ENCODE results near the gene CNRIP1.
"Not testable (repeated sequence)": the region's sequence is repeated elsewhere in the genome, so short reads cannot be mapped to it uniquely, and the experiment has no call there.

CNRIP1 gene

GRCh38 chr2:68319398-68320117 lies at the start of gene CNRIP1:
TSS of gene CNRIP1 (minus strand) at chr2:68319949. CDS start at chr2:68319400, 549 bp downstream.
- no peak for DNase-seq (ENCODE audit: low read depth in 2 of 2)

DNA sequence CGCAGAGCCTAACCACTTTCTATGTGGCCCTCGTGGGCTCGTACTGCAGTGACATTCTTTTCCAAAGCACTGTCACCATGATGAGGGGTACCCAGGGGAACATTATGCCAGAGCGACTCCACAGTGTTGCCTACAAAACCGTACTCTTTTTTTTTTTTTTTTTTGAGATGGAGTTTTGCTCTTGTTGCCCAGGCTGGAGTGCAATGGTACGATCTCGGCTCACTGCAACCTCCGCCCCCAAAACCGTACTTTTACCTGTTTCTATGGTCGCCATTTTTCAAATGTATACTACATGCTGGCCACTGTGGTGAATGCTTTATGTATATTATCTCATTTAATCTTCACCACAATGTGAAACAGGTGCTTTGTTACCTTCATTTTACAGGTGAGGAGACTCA lies 49.6 kb upstream of the CNRIP1 start:
- no peak for DNase-seq (ENCODE audit: low read depth in 2 of 2)

DNA sequence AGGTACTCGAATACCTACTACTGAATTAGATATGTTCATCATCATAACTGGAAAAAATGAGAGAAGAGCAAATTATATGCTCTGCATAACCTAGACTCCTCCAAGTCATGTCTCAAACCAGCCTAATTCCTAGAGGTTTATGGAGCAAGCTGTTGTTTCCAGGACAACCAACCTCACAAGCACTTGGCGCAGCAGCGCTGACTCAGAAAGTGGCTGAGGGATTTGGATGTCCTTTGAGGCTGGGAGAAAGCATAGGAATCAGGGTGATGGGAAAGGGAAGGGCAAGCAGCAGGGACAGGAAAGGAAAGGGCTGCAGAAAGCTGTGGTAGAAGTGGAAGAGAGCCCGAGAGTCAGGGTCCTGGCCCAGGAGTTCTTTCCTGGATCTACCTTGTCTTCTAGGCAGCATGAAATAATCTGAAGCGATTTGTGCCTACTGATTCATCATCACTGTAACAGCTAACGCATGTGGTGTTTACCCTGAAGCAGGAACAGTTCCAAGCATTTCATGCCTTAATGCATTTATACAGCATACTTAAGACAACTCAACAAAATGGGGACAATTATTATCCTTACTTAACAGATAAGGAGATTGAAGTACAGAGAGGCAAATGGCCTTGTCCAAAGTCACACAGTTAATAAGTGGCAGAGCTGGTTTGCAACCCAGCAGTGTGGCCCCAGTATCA lies 49.0 kb upstream of the CNRIP1 start:
- DNase-seq (ENCODE audit: low read depth in 2 of 2): no peak

GRCh38 chr2:68367953-68368653 lies 48.4 kb upstream of the CNRIP1 start:
- DNase-seq (ENCODE audit: low read depth in 2 of 2): no peak

DNA sequence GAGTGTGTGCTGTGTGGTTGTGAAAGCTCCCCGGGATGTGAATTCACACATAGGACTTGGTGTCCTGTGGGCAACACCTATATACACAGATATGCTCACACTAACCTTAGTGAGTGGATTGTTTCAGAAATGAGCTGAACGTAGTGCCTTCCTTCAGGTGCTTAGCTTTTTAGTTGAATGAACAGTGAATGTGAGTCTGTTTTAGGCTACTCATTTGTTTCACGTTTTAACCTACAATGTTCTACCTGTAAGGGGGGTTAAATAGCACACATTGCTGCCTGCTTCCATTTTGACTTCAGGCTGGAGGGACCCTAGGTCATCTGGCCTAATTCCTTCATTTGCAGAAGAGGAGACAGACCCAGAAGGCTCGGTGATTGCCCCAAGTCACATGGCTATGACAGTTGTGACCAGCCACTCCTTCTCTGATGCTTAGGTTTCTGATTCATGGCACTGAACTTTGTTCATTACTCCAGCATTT lies 46.4 kb upstream of the CNRIP1 start:
- no peak for DNase-seq (ENCODE audit: low read depth in 2 of 2)

DNA sequence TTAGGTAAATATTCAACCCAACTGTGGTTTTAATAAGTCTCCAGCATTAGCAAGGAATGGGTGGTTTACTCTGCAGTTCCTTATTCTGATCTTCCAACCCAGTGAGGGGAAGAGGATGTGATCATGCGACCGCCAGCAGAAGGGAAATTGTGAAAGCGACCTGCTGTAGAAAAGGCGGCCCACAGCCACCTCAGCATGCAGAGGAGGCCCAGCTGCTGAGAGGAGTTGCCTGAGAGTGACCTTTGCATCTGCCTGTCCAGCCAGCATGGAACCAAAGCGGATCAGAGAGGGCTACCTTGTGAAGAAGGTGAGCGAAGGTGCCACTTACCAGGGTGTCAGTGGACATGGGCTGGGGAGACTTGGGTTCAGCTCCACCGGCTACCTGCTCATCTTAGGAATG lies 45.3 kb upstream of the CNRIP1 start, which contains the start of gene PLEK:
Gene PLEK (plus strand): TSS at position 196 of the 400 bp plus-strand sequence. CDS start 70 bp downstream, at position 266.
- DNase-seq (ENCODE audit: low read depth in 2 of 2): no peak

DNA sequence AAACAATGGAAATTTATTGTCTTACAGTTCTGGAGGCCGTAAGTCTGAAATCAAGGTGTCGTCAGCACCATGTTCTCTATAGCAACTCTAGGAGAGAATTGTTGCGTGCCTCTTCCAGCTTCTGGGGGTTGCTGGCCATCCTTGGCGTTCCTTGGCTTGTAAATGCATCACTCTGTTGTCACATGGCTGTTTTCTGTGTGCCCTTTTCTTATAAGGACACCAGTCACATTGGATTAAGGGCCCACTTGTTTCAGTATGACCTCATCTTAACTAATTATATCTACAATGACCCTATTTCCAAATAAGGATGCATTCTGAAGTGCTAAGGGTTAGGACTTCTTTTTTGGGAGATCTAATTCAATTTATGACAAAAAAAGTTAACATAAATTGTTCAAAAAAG lies 44.0 kb upstream of the CNRIP1 start:
- no peak for DNase-seq (ENCODE audit: low read depth in 2 of 2)

- DNase-seq (ENCODE audit: low read depth in 2 of 2): no peak
Observed at GRCh38 chr2:68362749-68363148, 43.0 kb upstream of the CNRIP1 start.

GRCh38 chr2:68362069-68362468 lies 42.3 kb upstream of the CNRIP1 start:
- DNase-seq (ENCODE audit: low read depth in 2 of 2): peak; percentile 59 to 64

DNA sequence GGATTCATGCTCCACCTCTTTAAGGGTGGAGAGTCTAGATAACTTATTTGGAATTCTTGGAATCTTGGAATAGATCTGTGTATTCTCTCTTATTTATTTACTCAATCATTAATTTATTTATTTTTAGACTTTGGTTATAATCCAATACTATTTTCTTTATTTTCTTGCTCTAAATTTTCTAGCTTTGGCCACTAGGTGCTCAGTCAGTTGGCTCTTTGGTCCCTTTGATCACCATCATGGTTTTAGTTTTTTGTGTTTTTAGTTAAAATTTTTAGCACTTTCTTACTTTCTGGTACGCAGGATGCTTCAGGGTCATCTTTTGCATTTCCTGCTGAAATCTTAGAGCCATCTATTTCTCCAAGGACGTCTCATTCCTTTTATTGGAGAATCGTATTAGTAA lies 40.1 kb upstream of the CNRIP1 start:
- no peak for DNase-seq (ENCODE audit: low read depth in 2 of 2)

GRCh38 chr2:68357605-68358337 lies 38.0 kb upstream of the CNRIP1 start:
- no peak for DNase-seq (ENCODE audit: low read depth in 2 of 2)

DNA sequence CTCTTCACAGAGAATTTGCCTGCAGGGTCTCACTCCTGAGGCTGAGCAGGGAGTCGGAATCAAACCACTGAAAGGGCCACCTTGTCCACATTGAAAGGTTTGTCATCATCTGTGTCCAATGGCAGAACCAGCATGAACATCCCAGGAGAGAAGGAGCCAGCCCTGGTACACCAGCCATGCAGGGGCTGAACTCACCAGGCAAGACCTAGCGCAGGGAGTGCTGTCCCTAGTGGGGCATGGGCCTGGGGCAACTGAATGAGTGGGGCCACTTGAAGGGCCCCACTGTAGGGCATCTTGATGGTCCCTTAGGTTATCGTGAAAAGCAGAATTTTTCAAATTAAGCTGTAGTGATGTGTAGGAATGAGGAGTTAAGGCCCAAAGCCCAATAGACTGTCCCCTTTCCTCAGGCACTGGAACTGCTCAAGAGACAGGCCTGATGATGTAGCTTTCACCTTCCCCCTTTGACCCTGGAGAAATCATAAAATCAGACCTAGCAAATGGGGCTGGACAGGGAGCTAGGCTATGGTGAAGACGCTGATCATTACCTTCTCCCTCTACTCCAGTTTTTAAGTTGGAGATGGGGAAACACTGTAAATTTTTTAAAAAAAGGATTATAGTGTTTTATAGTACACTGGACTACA lies 37.0 kb upstream of the CNRIP1 start:
- DNase-seq (ENCODE audit: low read depth in 2 of 2): no peak

GRCh38 chr2:68352651-68353391 lies 33.1 kb upstream of the CNRIP1 start:
- no peak for DNase-seq (ENCODE audit: low read depth in 2 of 2)

GRCh38 chr2:68351997-68352396 lies 32.2 kb upstream of the CNRIP1 start:
- DNase-seq (ENCODE audit: low read depth in 2 of 2): no peak

GRCh38 chr2:68349091-68349490 lies 29.3 kb upstream of the CNRIP1 start:
- DNase-seq (ENCODE audit: low read depth in 2 of 2): not testable (repeated sequence)

DNA sequence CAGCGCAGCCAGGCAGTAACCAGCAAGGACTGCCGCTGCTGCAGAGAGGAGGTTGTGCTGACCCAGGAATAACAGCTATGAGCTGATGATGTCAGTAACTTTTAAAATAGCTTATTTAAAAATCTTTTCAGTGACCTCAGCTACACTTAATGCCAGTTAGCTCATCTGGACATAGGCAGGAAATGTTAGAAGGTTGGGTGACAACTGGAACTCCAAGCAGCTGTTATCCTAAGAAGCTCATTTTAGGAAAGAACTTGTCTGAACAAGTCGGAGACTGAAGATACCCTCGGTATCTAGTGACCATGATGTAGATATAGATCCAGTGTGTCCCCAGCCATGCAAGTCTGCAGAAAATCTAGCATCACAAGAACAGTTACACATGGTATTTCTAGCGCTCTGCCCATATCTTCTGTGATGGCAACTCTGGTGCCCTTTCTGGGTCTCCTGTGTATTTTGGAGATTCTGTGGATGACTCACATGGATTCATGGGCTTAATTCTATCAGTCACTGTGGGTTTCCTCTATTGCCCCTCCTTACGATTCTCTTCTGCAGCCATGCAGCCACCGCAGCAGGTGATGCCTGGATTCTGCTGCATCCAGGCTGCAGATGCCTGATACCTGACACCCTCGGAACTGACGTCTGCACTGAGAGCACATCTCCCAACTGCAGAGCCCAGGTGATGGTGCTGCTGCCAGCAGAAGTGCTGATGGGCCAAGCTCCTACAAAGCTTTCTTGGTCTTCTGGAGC lies 25.6 kb upstream of the CNRIP1 start:
- no peak for DNase-seq (ENCODE audit: low read depth in 2 of 2)

DNA sequence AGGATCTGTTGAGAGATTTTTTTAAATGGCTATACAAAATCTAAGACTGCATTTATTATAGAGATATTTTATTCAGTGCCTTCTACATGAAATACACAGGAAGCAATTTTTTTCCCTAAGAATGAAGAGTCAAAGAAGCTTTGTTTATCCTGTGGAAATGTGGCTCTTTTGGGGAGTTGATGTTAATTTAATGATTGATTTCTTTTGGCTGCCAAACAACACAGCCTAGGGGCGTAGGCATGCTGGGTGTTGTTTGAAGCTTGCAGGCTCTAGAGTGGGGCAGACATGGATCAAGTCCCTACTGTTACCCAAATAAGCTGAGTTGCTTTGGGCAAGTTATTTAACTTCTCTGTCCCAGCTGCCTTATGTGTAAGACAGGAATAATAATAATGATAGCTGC lies 24.3 kb upstream of the CNRIP1 start:
- no peak for DNase-seq (ENCODE audit: low read depth in 2 of 2)

- no peak for DNase-seq (ENCODE audit: low read depth in 2 of 2)
Observed at GRCh38 chr2:68342470-68342869, 22.7 kb upstream of the CNRIP1 start.

DNA sequence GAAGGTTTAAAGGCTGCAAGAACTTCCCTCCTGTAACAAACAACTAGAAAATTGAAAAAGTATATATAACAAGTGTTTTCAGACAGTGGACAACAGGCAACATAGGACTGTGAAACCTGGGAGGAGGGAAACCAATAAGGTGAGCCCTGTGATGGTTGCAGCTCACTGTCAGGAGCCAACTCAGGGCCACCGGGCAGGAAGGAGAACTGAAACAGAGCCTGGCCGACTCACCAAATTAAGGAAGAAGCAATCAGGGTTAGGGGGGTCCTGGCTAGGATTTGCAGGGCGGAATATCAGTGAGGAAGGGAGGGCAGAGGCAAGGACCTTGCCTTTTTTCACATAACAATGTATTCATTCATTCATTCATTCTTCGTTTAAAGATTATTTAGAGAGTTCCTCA lies 21.8 kb upstream of the CNRIP1 start:
- no peak for DNase-seq (ENCODE audit: low read depth in 2 of 2)

- DNase-seq (ENCODE audit: low read depth in 2 of 2): no peak
Observed at GRCh38 chr2:68341062-68341329, 21.2 kb upstream of the CNRIP1 start.

Data from stimulated activated CD8-positive, alpha-beta memory T cell treated with anti-CD3 and anti-CD28 coated beads, Interleukin-7, amount 100 ng/mL, for 1 hour (primary cell).